CD4-positive, alpha-beta T cell treated with Interleukin-21 for 1 hour (primary cell): ENCODE measurements around the gene ZKSCAN8.

Experiments used
- DNase-seq: peaks from one replicate; pipeline ENCODE4 v3.0.0-alpha.2; 2020

ZKSCAN8 gene

GRCh38 chr6:28140616-28141015, 1.1 kb upstream of the ZKSCAN8 start:
- no peak for DNase-seq

DNA sequence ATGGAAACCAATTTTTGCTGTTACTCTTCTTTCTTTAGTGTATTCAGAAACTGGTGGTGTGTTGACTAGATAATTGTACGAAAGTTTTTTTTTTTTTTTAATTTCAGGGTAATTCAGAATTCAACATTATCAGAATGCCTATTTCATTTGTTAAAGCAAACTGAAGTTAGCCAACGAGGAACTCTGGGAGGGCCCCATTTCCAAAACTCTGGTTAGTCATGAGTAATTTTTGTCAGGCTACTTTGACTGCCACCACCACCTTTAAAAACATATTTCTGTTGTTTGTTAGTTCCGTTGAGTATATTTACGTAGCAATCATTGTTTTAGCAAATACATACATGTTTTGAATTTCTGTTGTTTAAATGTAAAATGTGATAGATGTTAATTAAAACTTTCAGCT, 763 bp downstream of the ZKSCAN8 start:
- no peak for DNase-seq

DNA sequence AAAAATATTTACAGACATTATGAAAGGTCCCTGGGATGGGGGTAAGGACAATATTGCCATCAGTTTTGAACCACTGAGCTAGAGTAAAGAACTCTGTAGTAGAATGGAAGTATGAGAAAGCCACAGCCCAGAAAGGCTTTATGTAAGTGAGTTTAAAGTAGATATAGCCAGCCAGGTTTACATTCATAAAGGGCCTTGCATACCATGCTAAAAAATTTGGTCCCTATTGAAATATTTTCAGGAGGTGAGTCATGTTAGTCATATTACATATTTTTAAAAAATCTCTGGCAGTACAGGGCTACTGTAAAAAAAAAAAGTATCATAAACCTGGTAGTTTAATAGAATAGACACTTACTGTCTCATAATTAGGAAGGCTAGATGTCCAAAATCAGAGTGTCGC, 3.5 kb downstream of the ZKSCAN8 start:
- no peak for DNase-seq

- DNase-seq = no peak
Observed at GRCh38 chr6:28152531-28152930, 10.8 kb downstream of the ZKSCAN8 start.

GRCh38 chr6:28153546-28153945, 11.9 kb downstream of the ZKSCAN8 start:
- no peak for DNase-seq

DNA sequence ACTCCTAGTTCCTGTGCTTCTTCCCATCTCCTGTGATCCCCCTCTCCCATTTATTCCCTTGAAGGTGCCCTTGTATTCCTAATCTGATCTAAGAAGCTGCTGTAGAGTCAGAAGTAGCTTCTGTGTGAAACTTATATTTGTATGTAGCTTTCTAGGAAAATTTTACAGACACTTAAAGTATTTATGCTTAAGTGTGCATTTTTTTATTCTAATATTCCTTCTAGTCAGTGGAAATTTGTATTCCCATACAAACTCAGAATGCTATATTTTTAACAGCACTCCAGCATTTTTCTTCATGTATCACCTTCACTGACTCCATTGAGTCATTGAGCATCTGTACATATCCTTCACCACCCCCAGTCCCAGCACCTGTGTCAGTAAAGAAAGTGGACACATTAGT, 12.7 kb downstream of the ZKSCAN8 start:
- no peak for DNase-seq

GRCh38 chr6:28158318-28158717, 16.6 kb downstream of the ZKSCAN8 start:
- DNase-seq = no peak

DNA sequence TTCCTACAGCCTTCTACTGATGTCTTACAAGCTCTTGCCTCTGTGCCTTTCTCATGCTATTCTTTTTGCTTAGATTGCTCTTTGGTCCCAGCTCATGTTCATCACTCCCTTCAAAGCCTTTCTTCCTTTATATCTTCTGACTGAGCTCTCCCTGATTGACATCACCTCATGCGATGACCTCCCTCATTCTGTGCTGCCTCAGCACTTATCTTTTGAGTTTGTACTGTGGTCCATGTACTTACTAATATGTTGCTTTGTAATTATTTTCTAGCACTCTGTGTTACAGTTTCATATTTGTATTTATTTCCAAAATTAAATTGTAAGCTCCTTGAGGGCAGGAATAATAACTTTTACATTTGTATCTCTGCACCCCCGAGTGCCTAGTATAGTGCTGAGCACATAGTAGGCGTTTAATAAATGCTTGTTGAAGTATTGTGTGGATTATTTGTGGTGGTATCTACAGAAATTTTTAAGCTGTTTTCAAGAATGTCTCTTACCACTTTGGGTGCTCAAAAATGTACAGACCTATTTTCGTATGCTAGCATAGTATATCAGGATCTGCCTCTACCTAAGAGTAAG, 17.4 kb downstream of the ZKSCAN8 start:
- no peak for DNase-seq

DNA sequence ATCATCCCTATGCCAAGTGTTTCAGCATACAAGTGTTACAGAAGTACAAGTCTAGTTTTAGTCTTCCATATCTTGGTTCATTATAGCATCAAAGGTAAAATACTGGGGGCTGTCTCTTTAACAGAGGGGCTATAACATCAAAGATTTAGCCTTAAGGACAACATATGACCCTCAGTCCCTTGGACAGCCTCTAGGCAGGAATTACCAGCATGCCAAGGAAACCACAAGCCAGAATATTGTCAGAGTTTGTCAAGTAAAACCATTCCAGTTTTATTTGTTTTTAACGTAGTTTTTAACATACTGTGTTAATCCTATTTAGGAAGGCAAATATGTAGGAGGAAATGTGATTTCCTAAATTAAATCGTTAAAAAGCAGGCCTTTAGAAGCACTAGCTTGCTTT, 18.6 kb downstream of the ZKSCAN8 start:
- DNase-seq = no peak

DNA sequence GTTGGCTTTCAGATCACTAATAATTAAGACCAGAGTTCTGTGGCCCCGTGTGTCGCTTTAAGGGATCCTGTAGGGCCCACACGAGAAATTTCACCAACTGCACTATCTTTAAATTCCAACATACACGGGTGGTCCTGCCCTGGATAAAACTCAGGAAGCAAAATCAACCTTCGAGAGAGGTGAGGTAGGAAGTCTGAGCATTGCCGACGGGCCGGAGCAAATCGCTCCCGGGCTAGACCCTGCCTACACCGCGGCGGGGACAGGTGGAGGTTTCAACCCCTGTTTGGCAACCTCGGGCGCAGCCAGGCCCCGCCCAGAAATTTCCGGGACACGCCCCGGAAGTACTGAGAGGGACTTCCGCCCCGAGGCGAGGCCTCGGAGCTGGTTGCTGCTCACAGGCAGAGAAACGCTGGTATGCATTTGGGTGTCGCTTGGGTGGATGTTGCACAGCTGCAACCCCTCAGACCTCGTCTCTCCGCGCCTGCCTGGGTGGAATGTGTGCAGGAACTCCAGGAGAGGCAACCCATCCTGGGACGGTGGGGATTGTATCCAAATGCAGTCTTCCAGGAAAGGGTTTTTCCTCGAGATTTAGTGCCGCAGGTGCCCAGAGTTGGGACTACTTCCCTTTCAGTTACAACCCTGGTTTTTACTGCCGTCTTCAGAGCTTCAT, 19.9 kb downstream of the ZKSCAN8 start:
- peak; percentile 87 for DNase-seq

- DNase-seq = no peak
Observed at GRCh38 chr6:28165563-28165962, 23.9 kb downstream of the ZKSCAN8 start.

DNA sequence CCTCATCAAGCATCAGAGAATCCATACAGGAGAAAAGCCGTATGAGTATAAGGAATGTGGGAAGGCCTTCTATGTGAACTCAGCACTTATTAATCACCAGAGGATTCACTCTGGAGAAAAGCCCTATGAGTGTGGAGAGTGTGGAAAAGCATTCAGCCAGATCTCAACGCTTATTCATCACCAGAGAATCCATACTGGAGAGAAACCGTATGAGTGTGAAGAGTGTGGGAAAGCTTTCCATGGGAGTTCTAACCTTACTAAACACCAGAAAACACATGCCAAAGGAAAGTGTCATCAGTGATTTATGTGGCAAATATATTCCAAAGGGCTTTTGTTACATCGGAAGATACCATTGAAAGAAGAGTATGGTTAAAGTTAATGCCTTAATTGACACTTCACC, 25.4 kb downstream of the ZKSCAN8 start:
- DNase-seq = no peak

- no peak for DNase-seq
Observed at GRCh38 chr6:28167926-28168325, 26.2 kb downstream of the ZKSCAN8 start.

GRCh38 chr6:28171271-28171670, 29.6 kb downstream of the ZKSCAN8 start:
- DNase-seq = no peak

- no peak for DNase-seq
Observed at GRCh38 chr6:28172006-28172405, 30.3 kb downstream of the ZKSCAN8 start.

DNA sequence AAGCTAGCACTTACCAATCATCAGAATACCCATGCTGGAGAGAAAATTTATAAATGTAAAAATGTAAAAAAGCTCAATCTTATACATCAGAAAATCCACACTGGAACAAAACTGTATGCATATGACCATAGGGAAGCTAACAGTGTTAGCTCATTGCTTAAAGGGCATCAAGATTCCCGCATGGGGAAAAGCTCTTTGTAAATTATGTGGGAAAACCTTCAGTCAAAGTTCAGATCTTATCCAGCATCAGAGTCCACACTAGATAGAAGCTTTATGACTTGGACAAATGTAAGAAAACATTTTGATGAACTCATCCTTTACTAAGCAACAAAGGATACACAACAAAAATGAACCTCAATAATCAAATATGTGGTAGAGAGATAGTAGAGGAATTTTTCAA, 34.7 kb downstream of the ZKSCAN8 start:
- DNase-seq = no peak

DNA sequence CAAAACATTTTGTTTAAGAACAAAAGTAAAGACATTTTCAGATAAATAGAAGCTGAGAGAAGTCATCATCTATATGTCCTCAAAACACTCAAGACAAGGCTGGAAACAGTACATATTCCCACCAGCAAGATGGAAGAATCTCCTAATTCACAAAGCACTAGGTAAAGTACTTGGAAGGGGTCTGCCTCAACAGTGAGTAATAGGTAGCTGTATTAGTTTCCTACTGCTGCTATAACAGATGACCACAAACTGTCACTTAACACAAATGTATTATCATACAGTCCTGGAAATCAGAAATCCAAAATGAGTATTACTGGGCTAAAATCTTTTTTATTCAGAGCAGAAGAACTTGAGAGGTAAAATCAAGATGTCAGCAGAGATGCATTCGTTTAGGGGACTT, 40.6 kb downstream of the ZKSCAN8 start:
- DNase-seq = no peak

- no peak for DNase-seq
Observed at GRCh38 chr6:28188111-28188979, 46.7 kb downstream of the ZKSCAN8 start.

DNA sequence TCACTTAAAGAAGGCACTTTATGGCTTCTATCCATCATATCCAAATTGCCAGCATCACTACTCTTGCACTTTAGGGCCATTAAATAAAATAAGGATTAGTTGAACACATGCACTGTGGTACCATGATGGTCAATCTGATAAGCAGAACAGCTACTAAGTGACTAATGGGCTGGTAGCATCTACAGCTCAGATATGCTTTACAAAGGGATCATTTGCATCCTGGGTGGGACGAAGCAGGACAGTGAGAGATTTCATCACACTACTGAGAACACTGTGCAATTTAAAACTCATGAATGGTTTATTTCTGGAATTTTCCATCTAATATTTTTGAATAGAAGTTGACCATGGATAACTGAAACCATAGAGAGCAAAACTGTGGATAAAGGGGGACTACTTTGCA, 58.3 kb downstream of the ZKSCAN8 start:
- DNase-seq = no peak

DNA sequence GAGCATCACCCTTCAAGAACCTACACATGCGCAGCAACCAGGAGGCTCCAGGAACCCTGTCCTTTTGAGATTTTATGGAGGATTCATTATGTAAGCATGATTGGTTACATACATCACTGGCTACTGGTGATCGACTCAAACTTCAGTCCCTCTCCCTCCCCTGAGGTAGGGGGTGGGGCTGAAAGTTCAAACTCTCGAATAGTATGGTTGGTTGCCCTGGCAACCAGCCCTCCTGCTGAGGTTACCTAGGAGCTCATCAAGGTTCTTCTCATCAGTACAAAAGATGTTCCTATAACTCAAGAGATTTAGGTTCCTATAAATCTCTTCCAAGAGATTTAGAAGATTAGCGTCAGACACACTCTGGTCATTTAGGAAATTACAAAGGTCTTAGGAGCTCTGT, 61.5 kb downstream of the ZKSCAN8 start:
- DNase-seq = no peak

GRCh38 chr6:28205879-28206278, 64.2 kb downstream of the ZKSCAN8 start:
- no peak for DNase-seq

- no peak for DNase-seq
Observed at GRCh38 chr6:28206527-28206926, 64.8 kb downstream of the ZKSCAN8 start.

DNA sequence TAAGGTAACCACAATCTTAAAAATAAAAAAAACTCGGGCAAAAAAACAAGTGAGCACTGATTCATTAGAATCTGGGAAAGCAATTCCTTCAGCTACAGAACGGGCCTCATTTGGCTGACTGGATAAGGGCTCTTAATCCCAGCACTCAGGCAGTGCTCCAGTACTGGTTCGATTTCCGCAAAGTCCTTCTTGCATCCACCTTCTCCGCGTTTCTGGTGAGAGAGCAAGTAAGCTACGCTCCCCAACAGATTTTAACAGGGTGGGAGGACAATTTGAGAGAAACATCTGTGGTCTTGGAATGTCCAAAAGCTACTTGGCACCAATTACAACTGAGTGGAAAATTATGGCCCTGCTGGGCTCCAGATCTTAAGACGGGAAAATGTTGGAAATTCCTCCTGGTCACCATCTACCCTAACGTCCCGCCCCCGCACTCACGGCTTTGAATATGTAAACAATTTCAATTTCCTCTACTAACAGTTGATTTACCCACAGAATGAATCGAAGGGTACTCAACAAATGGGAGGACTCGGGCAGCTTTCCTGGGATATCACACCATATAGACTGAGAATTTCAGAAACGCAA, 65.3 kb downstream of the ZKSCAN8 start:
- no peak for DNase-seq
